H9 (cell line): Measurements from ENCODE around the gene ZNF407. TPM values are rescaled to one million over a fixed set of nuclear protein-coding genes. Genes with fewer than 3 reads are reported as not detected.

Experiments
- DNase-seq: peaks from one replicate; pipeline ENCODE4 v3.0.0-alpha.2; 2017
- H2AFZ ChIP-seq: one replicate; pipeline ENCODE4 v1.6.1; 2013; ENCODE audit warnings: mild to moderate bottlenecking, low read length, control low read depth, moderate library complexity
- H2AK5ac ChIP-seq: 2 replicates; pipeline ENCODE4 v1.6.1; 2013; ENCODE audit warnings: low read length, control low read depth, mixed read lengths; ENCODE audit not compliant: insufficient read length
- H2BK120ac ChIP-seq: one replicate; pipeline ENCODE4 v1.6.1; 2013; ENCODE audit warnings: low read depth, mild to moderate bottlenecking, low read length, control low read depth, inconsistent platforms; ENCODE audit not compliant: poor library complexity, severe bottlenecking
- H2BK12ac ChIP-seq: 2 replicates; pipeline ENCODE4 v1.6.1; 2013; ENCODE audit warnings: low read length, control low read depth, mixed read lengths, low read depth; ENCODE audit not compliant: insufficient read length
- H2BK15ac ChIP-seq: 2 replicates; pipeline ENCODE4 v1.6.1; 2013; ENCODE audit warnings: low read depth, low read length, control low read depth
- H2BK20ac ChIP-seq: one replicate; pipeline ENCODE4 v1.6.1; 2013; ENCODE audit warnings: low read depth, mild to moderate bottlenecking, low read length, control low read depth, inconsistent platforms; ENCODE audit not compliant: poor library complexity, severe bottlenecking
- H2BK5ac ChIP-seq: 2 replicates; pipeline ENCODE4 v1.6.1; 2013; ENCODE audit warnings: low read length, control low read depth, mixed read lengths; ENCODE audit not compliant: insufficient read length
- H3K14ac ChIP-seq: 2 replicates; pipeline ENCODE4 v1.6.1; 2013; ENCODE audit warnings: low read length, control low read depth; ENCODE audit not compliant: insufficient read depth
- H3K18ac ChIP-seq: 2 replicates; pipeline ENCODE4 v1.6.1; 2013; ENCODE audit warnings: low read depth, mild to moderate bottlenecking, mixed read lengths, low read length, control low read depth; ENCODE audit not compliant: insufficient read length
- H3K23ac ChIP-seq: 2 replicates; pipeline ENCODE4 v1.6.1; 2013; ENCODE audit warnings: low read length, control low read depth, mixed read lengths, low read depth; ENCODE audit not compliant: insufficient read length
- H3K23me2 ChIP-seq: 2 replicates; pipeline ENCODE4 v1.6.1; 2013; ENCODE audit warnings: low read depth, mild to moderate bottlenecking, mixed read lengths, low read length, control low read depth; ENCODE audit not compliant: insufficient read length, poor library complexity, severe bottlenecking
- H3K27ac ChIP-seq: 2 replicates; pipeline ENCODE4 v1.5.1; 2013; ENCODE audit warnings: low read length, control low read depth, mixed read lengths, low read depth; ENCODE audit not compliant: insufficient read length
- H3K27me3 ChIP-seq: 2 replicates; pipeline ENCODE4 v1.6.1; 2013; ENCODE audit warnings: low read length, control low read depth, inconsistent platforms; ENCODE audit not compliant: insufficient read depth
- H3K4ac ChIP-seq: 2 replicates; pipeline ENCODE4 v1.6.1; 2013; ENCODE audit warnings: low read depth, mild to moderate bottlenecking, control low read depth, inconsistent platforms, low read length, moderate library complexity
- H3K4me1 ChIP-seq: 2 replicates; pipeline ENCODE4 v1.6.1; 2013; ENCODE audit warnings: low read length, control low read depth, inconsistent platforms; ENCODE audit not compliant: insufficient read depth
- H3K4me2 ChIP-seq: 2 replicates; pipeline ENCODE4 v1.6.1; 2013; ENCODE audit warnings: low read length, control low read depth, mixed read lengths; ENCODE audit not compliant: insufficient read length, insufficient read depth
- H3K56ac ChIP-seq: 2 replicates; pipeline ENCODE4 v1.6.1; 2013; ENCODE audit warnings: low read depth, mild to moderate bottlenecking, mixed read lengths, low read length, control low read depth; ENCODE audit not compliant: insufficient read length
- H3K79me1 ChIP-seq: 2 replicates; pipeline ENCODE4 v1.6.1; 2013; ENCODE audit warnings: low read depth, mild to moderate bottlenecking, moderate library complexity, low read length, control low read depth, inconsistent platforms; ENCODE audit not compliant: insufficient read depth, poor library complexity, severe bottlenecking
- H3K79me2 ChIP-seq: 2 replicates; pipeline ENCODE4 v1.6.1; 2013; ENCODE audit warnings: low read length, control low read depth, inconsistent platforms; ENCODE audit not compliant: insufficient read depth
- H3K9ac ChIP-seq: 2 replicates; pipeline ENCODE4 v1.6.1; 2013; ENCODE audit warnings: low read length, control low read depth, mixed read lengths; ENCODE audit not compliant: insufficient read length; ENCODE audit errors: extremely low read depth
- H3K9me3 ChIP-seq: one replicate; pipeline ENCODE4 v1.6.1; 2013; ENCODE audit warnings: low read depth, low read length, inconsistent platforms; ENCODE audit not compliant: control insufficient read depth
- H3T11ph ChIP-seq: one replicate; pipeline ENCODE4 v1.6.1; 2013; ENCODE audit warnings: mild to moderate bottlenecking, low read length, control low read depth, inconsistent platforms
- H4K20me1 ChIP-seq: one replicate; pipeline ENCODE4 v1.6.1; 2013; ENCODE audit not compliant: control insufficient read depth, insufficient read length, insufficient read depth
- H4K5ac ChIP-seq: 2 replicates; pipeline ENCODE4 v1.6.1; 2013; ENCODE audit warnings: low read depth, mild to moderate bottlenecking, mixed read lengths, low read length, control low read depth; ENCODE audit not compliant: insufficient read length
- H4K8ac ChIP-seq: replicated peaks from 2 replicates; pipeline ENCODE4 v1.6.1; 2013; ENCODE audit warnings: low read length, control low read depth, mixed read lengths, low read depth; ENCODE audit not compliant: insufficient read length
- H4K91ac ChIP-seq: 2 replicates; pipeline ENCODE4 v1.6.1; 2013; ENCODE audit warnings: low read depth, mild to moderate bottlenecking, moderate library complexity, mixed read lengths, low read length, control low read depth; ENCODE audit not compliant: insufficient read length
- H3K27ac Mint-ChIP-seq, 3 experiments: 2 replicates in 2 of 3; 3 replicates in 1 of 3; pipeline ENCODE4 v1.8.0; 2020 to 2021; ENCODE audit warnings: mixed read lengths in 3 of 3, mild to moderate bottlenecking in 1 of 3, moderate library complexity in 1 of 3
- H3K27me3 Mint-ChIP-seq: 2 replicates; pipeline ENCODE4 v1.8.0; 2021; ENCODE audit warnings: low read depth, mild to moderate bottlenecking, moderate library complexity, mixed read lengths
- H3K36me3 Mint-ChIP-seq, 3 experiments: 2 replicates in 2 of 3; 3 replicates in 1 of 3; pipeline ENCODE4 v1.8.0; 2020 to 2021; ENCODE audit warnings: low read depth in 3 of 3, mixed read lengths in 3 of 3; ENCODE audit not compliant: insufficient read depth in 1 of 3
- H3K4me1 Mint-ChIP-seq, 2 experiments: 2 replicates each; pipeline ENCODE4 v1.8.0; 2020; ENCODE audit warnings: mixed read lengths in 2 of 2
- H3K4me3 Mint-ChIP-seq, 2 experiments: 2 replicates in 1 of 2; 3 replicates in 1 of 2; pipeline ENCODE4 v1.8.0; 2020 to 2021; ENCODE audit warnings: mild to moderate bottlenecking in 2 of 2, mixed read lengths in 2 of 2, moderate library complexity in 1 of 2
- H3K9me3 Mint-ChIP-seq, 2 experiments: 2 replicates in 1 of 2; 3 replicates in 1 of 2; pipeline ENCODE4 v1.8.0; 2020; ENCODE audit warnings: mild to moderate bottlenecking in 2 of 2, mixed read lengths in 2 of 2, moderate library complexity in 1 of 2
- WGBS: extraction: QIAGEN DNeasy Blood & Tissue Kit; methylation state at CpG from one replicate; pipeline ENCODE4 v1.1.7; 2013; ENCODE audit warnings: missing lambda C conversion rate, low lambda C conversion rate, mixed read lengths; ENCODE audit not compliant: insufficient read length; ENCODE audit errors: extremely low coverage; 5-methylcytosine and 5-hydroxymethylcytosine counted together
- total RNA-seq: library from RNA; stranded (reverse); gene quantifications from 2 replicates; pipeline ENCODE4 v1.2.1, GENCODE V29; 2021
- TF ChIP-seq, protein P1 (sequence below): fragments of 200-600 bp; sonication (generic); conservative IDR thresholded peaks from 3 replicates; pipeline ENCODE4 v1.8.0; 2021; ENCODE audit warnings: antibody characterized with exemption, mild to moderate bottlenecking

The ZNF407 gene
- total RNA-seq, 1 experiment from 2014 or later: 8.7 TPM

DNA sequence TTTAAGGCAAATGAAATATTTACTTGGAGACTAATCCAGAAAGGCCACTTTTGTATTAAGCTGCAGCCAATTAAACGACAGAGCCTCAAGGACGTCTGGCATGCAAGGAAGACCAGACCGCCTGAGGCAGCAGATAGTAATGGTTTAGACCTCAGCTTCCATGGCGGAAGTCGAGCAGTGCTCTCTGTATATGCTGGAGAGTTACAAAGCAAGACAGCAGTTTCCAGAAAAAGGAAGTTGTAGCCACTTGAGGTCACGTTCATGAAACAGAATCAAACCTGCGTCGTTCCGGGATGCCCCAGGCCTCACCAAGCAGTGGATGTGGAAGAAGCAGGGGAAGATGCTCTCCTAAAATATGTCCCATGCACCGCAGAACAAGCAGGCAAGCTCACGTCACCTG lies 469.3 kb downstream of the ZNF407 start:
- DNase-seq: no peak
- Histone ChIP-seq H3K27ac (no peak overlapping the region), H2BK20ac (no peak overlapping the region), H2BK5ac (no peak overlapping the region), H3K79me2 (no peaks in the 10 kb centered on the region), H3K14ac (no peak overlapping the region), H3K9me3 (no peaks in the 10 kb centered on the region), H3K23ac (no peak overlapping the region), H3K4ac (no peak overlapping the region), H3T11ph (no peak overlapping the region), H3K18ac (no peak overlapping the region), H4K20me1 (no peaks in the 10 kb centered on the region), H4K91ac (no peak overlapping the region), H3K4me1 (no peaks in the 10 kb centered on the region), H3K79me1 (no peaks in the 10 kb centered on the region), H2BK12ac (no peak overlapping the region), H2AK5ac (no peak overlapping the region), H3K27me3 (no peaks in the 10 kb centered on the region), H3K23me2 (no peaks in the 10 kb centered on the region), H2BK15ac (no peak overlapping the region), H3K4me2 (no peak overlapping the region), H3K9ac (no peak overlapping the region), H4K8ac (no peak overlapping the region), H3K56ac (no peak overlapping the region), H4K5ac (no peak overlapping the region), H2AFZ (no peak overlapping the region), H2BK120ac (no peak overlapping the region)
- Mint-ChIP-seq H3K4me3 (no peak overlapping the region), H3K36me3 (peaks cover 2 to 3% (median 2%) of the 10 kb centered on the region in 3 experiments; a peak in 1 of 7 replicates), H3K9me3 (no peaks in the 10 kb centered on the region), H3K27me3 (0 out of 2 replicates have a peak, but pooled peaks cover 2% of the 10 kb centered on the region), H3K27ac (no peak overlapping the region), H3K4me1 (peaks cover 0 to 5% of the 10 kb centered on the region in 2 experiments; a peak in 1 of 4 replicates)
- TF ChIP-seq, protein P1, sequence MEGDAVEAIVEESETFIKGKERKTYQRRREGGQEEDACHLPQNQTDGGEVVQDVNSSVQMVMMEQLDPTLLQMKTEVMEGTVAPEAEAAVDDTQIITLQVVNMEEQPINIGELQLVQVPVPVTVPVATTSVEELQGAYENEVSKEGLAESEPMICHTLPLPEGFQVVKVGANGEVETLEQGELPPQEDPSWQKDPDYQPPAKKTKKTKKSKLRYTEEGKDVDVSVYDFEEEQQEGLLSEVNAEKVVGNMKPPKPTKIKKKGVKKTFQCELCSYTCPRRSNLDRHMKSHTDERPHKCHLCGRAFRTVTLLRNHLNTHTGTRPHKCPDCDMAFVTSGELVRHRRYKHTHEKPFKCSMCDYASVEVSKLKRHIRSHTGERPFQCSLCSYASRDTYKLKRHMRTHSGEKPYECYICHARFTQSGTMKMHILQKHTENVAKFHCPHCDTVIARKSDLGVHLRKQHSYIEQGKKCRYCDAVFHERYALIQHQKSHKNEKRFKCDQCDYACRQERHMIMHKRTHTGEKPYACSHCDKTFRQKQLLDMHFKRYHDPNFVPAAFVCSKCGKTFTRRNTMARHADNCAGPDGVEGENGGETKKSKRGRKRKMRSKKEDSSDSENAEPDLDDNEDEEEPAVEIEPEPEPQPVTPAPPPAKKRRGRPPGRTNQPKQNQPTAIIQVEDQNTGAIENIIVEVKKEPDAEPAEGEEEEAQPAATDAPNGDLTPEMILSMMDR: no peak
- WGBS: no CpG with 5 or more reads among the region's 11 CpGs
